HG03558 (cell line): ENCODE results near the gene GAL3ST2.

Source experiments
- ATAC-seq: cut with Tn5 transposase; IDR thresholded peaks from one replicate; pipeline ENCODE4 v1.9.1; 2021; ENCODE audit warnings: moderate number of reproducible peaks; ENCODE audit not compliant: unreplicated experiment; ENCODE audit errors: extremely low read depth

GAL3ST2 gene

DNA sequence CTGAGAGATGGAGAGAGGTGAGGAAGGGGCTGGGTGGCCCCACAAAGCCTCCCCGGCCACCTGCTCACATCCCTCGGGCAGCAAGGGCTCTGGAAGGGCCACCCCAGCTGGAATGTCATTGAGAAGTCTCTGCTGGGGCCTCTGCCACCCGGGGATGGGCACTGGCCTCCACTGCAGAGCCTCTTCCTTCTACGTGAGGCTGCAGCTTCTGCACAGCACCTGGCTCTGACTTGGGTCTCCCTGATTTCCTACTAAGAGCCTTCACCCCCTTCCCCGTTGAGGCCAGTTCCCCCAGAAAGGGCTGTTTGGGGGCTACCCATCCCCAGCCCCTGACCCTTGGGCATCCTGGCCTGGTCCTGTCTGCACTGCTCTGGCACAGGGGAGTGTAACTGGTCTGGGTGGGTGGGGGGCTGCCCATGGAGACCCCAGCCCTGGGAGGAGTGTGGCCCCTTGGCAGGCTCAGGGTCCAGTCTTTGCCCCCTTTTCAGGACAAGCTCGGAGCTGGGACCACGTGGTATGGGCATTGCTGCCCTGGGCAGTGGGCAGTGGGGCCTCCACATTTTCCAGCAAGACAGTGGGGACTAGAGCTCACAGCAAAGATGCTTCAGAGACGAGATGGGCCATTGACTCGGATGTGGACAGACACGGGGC is 76.5 kb downstream of the GAL3ST2 start:
- ATAC-seq = no peak
